ENCODE measurements around the gene DYRK1A. TPM values are rescaled to one million over a fixed set of nuclear protein-coding genes. Genes with fewer than 3 reads are reported as not detected.

DYRK1A gene
- total RNA-seq, 2 donors from 2014 or later, result 55.6 to 59.9 TPM

- Mint-ChIP-seq H3K36me3 (ENCODE audit: low read depth) (peaks cover 68% of the 10 kb centered on the region), H3K4me1 (peaks cover 37% of the 10 kb centered on the region), H3K27ac (peak overlapping the region; percentile 21), H3K9me3 (no peaks in the 10 kb centered on the region), H3K27me3 (no peaks in the 10 kb centered on the region), H3K4me3 (no peak overlapping the region)
- ATAC-seq (replicated peaks), result peak; percentile 42
Observed at GRCh38 chr21:37430184-37430821, 63.7 kb downstream of the DYRK1A start.

GRCh38 chr21:37431243-37431642 lies 64.7 kb downstream of the DYRK1A start:
- Mint-ChIP-seq H3K36me3 (ENCODE audit: low read depth) (peaks cover 59% of the 10 kb centered on the region), H3K4me1 (peaks cover 29% of the 10 kb centered on the region), H3K4me3 (no peak overlapping the region), H3K9me3 (no peaks in the 10 kb centered on the region), H3K27ac (peak overlapping the region; percentile 21), H3K27me3 (no peaks in the 10 kb centered on the region)
- no peak for ATAC-seq (replicated peaks)

- H3K27me3 Mint-ChIP-seq, result no peaks in the 10 kb centered on the region
- ATAC-seq (replicated peaks), result no peak
- peaks cover 33% of the 10 kb centered on the region for H3K4me1 Mint-ChIP-seq
- no peak overlapping the region for H3K4me3 Mint-ChIP-seq
- no peaks in the 10 kb centered on the region for H3K9me3 Mint-ChIP-seq
- H3K27ac Mint-ChIP-seq, result no peak overlapping the region
- H3K36me3 Mint-ChIP-seq (ENCODE audit: low read depth), result peaks cover 47% of the 10 kb centered on the region
Observed at GRCh38 chr21:37432710-37433455, 66.3 kb downstream of the DYRK1A start.

DNA sequence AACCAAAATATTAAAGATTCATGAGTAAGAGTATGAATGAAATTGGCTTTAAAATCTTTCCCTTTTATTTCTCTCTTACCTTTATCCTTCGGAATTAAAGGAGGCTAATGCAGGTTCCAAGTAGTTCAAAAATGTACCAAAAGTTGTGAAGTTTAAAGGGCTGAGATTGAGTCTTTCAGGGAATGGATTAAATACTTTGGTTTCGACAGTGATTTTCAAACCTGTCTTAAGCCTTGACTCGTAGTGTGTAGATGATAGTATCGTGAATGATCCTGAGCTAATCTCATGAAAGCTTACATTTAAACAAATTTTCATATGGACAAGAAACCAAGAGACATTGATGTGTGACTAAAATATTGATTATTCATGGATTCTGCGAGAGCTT lies 66.9 kb downstream of the DYRK1A start:
- Mint-ChIP-seq H3K36me3 (ENCODE audit: low read depth) (peaks cover 42% of the 10 kb centered on the region), H3K4me1 (peaks cover 39% of the 10 kb centered on the region), H3K27me3 (no peaks in the 10 kb centered on the region), H3K4me3 (no peak overlapping the region), H3K9me3 (no peaks in the 10 kb centered on the region), H3K27ac (peak overlapping the region; percentile 26)
- ATAC-seq (replicated peaks), result no peak

DNA sequence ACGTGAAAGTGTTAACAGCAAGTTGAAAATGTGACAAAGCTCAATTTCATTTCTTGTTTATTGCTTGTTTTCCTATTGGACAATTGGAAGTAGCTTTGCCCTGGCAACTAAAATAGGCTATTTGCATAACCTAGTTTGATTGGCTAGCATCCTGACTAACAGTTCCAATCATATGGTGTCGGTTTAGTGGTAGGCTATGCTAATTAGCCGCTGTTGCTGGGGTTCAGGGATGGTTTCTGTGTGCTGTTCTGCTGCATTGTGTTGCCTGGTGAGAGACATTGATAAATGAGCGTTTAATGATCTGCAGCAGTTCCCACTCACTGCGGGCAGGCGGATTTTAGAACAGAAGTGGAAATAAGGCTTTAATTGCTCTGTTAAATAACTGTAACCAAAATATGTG lies 68.5 kb downstream of the DYRK1A start:
- Mint-ChIP-seq H3K27me3 (no peaks in the 10 kb centered on the region), H3K4me1 (peaks cover 43% of the 10 kb centered on the region), H3K27ac (no peak overlapping the region), H3K9me3 (no peaks in the 10 kb centered on the region), H3K4me3 (no peak overlapping the region), H3K36me3 (ENCODE audit: low read depth) (peaks cover 28% of the 10 kb centered on the region)
- ATAC-seq (replicated peaks), result peak; percentile 94

GRCh38 chr21:37435711-37436110 lies 69.1 kb downstream of the DYRK1A start:
- Mint-ChIP-seq H3K27me3 (no peaks in the 10 kb centered on the region), H3K9me3 (no peaks in the 10 kb centered on the region), H3K4me1 (peaks cover 40% of the 10 kb centered on the region), H3K4me3 (no peak overlapping the region), H3K27ac (no peak overlapping the region), H3K36me3 (ENCODE audit: low read depth) (peaks cover 22% of the 10 kb centered on the region)
- ATAC-seq (replicated peaks), result no peak

GRCh38 chr21:37436174-37436573 lies 69.6 kb downstream of the DYRK1A start:
- H3K36me3 Mint-ChIP-seq (ENCODE audit: low read depth), result peaks cover 17% of the 10 kb centered on the region
- no peak overlapping the region for H3K27ac Mint-ChIP-seq
- ATAC-seq (replicated peaks), result no peak
- no peaks in the 10 kb centered on the region for H3K27me3 Mint-ChIP-seq
- H3K9me3 Mint-ChIP-seq, result no peaks in the 10 kb centered on the region
- no peak overlapping the region for H3K4me3 Mint-ChIP-seq
- peaks cover 40% of the 10 kb centered on the region for H3K4me1 Mint-ChIP-seq

DNA sequence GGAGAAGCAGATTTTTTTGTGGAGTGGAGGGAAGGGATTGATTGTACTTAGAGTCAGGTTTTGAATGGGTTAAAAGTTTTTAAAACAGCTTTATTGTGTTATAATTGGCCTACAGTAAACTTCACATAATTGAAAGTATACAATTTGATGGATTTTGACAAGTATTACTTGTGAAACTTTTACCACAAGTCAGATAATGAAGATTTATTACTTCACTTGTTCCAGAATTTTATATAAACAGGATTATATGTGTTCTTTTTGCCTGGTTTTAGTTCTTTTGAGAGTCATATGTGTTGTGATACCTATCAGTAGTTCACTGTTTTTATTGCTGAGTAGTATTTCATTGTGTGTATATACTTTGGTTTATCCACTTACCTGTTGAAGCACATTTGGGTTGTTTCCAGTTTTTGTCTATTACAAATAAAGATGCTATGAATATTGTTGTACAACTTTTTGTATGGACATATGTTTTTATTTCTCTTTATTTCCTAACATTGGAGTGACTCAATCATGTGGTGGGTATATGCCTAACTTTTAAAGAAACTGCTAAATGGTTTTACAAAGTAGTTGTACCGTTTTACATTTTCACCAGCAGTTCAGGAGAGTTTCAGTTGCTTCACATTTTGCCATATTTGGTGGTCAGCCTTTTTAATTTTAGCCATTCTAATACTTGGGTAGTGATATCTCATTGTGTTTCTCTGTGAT lies 71.0 kb downstream of the DYRK1A start:
- no peak for ATAC-seq (replicated peaks)
- H3K4me3 Mint-ChIP-seq, result peak overlapping the region; percentile 0
- H3K9me3 Mint-ChIP-seq, result no peaks in the 10 kb centered on the region
- peaks cover 49% of the 10 kb centered on the region for H3K4me1 Mint-ChIP-seq
- H3K27me3 Mint-ChIP-seq, result no peaks in the 10 kb centered on the region
- H3K27ac Mint-ChIP-seq, result no peak overlapping the region
- H3K36me3 Mint-ChIP-seq (ENCODE audit: low read depth), result peaks cover 13% of the 10 kb centered on the region

DNA sequence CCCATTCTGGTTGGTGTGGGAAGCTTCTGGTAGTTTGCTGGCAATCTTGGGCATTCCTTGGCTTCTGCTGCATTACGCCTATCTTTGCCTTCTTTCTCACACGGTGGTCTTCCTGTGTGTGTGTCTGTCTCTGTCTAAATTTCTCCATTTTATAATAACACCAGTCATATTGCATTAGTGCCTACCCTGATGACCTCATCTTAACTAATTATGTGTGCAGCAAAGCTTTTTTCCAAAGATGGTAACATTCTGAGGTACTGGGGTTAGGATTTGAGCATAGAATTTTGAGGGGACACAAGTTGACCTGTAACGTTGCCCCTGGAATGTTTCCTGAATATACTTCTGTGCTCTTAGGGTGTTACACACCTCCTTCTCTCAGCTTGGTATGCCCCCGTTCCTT lies 77.1 kb downstream of the DYRK1A start:
- Mint-ChIP-seq H3K4me3 (no peak overlapping the region), H3K4me1 (peaks cover 54% of the 10 kb centered on the region), H3K9me3 (no peaks in the 10 kb centered on the region), H3K27ac (no peak overlapping the region), H3K27me3 (no peaks in the 10 kb centered on the region), H3K36me3 (ENCODE audit: low read depth) (peaks cover 20% of the 10 kb centered on the region)
- no peak for ATAC-seq (replicated peaks)

GRCh38 chr21:37445228-37445627 lies 78.7 kb downstream of the DYRK1A start:
- Mint-ChIP-seq H3K4me1 (peaks cover 46% of the 10 kb centered on the region), H3K27ac (no peak overlapping the region)

GRCh38 chr21:37446552-37446951 lies 80.0 kb downstream of the DYRK1A start:
- peaks cover 41% of the 10 kb centered on the region for H3K4me1 Mint-ChIP-seq
- H3K27ac Mint-ChIP-seq, result no peak overlapping the region
- H3K9me3 Mint-ChIP-seq, result no peaks in the 10 kb centered on the region
- no peaks in the 10 kb centered on the region for H3K27me3 Mint-ChIP-seq
- ATAC-seq (replicated peaks), result no peak
- H3K36me3 Mint-ChIP-seq (ENCODE audit: low read depth), result peaks cover 35% of the 10 kb centered on the region
- H3K4me3 Mint-ChIP-seq, result no peak overlapping the region

More at GRCh38 chr21:37445228-37445627, 78.7 kb downstream of the DYRK1A start:
- H3K27me3 Mint-ChIP-seq, result no peaks in the 10 kb centered on the region
- H3K4me3 Mint-ChIP-seq, result no peak overlapping the region
- H3K9me3 Mint-ChIP-seq, result no peaks in the 10 kb centered on the region
- peaks cover 33% of the 10 kb centered on the region for H3K36me3 Mint-ChIP-seq (ENCODE audit: low read depth)
- no peak for ATAC-seq (replicated peaks)

- peaks cover 42% of the 10 kb centered on the region for H3K4me1 Mint-ChIP-seq
- ATAC-seq (replicated peaks), result no peak
- H3K27ac Mint-ChIP-seq, result no peak overlapping the region
Observed at GRCh38 chr21:37447288-37447936, 80.8 kb downstream of the DYRK1A start.

GRCh38 chr21:37449302-37449937 lies 82.8 kb downstream of the DYRK1A start:
- peak overlapping the region; percentile 56 for H3K27ac Mint-ChIP-seq
- H3K36me3 Mint-ChIP-seq (ENCODE audit: low read depth), result peaks cover 20% of the 10 kb centered on the region
- no peak for ATAC-seq (replicated peaks)
- H3K4me3 Mint-ChIP-seq, result no peak overlapping the region
- H3K27me3 Mint-ChIP-seq, result no peaks in the 10 kb centered on the region
- H3K9me3 Mint-ChIP-seq, result no peaks in the 10 kb centered on the region
- H3K4me1 Mint-ChIP-seq, result peaks cover 31% of the 10 kb centered on the region

More at GRCh38 chr21:37447288-37447936, 80.8 kb downstream of the DYRK1A start:
- Mint-ChIP-seq H3K4me3 (no peak overlapping the region), H3K36me3 (ENCODE audit: low read depth) (peaks cover 31% of the 10 kb centered on the region), H3K9me3 (no peaks in the 10 kb centered on the region), H3K27me3 (no peaks in the 10 kb centered on the region)

GRCh38 chr21:37450445-37450941 lies 83.9 kb downstream of the DYRK1A start:
- Mint-ChIP-seq H3K36me3 (ENCODE audit: low read depth) (peaks cover 16% of the 10 kb centered on the region), H3K27ac (peak overlapping the region; percentile 56), H3K4me1 (peaks cover 30% of the 10 kb centered on the region), H3K27me3 (no peaks in the 10 kb centered on the region), H3K9me3 (no peaks in the 10 kb centered on the region), H3K4me3 (no peak overlapping the region)
- ATAC-seq (replicated peaks), result peak; percentile 71

All from activated T-helper 17 cell treated with anti-CD3 and anti-CD28 coated beads, Interleukin-2, amount 50 U/mL, for 72 hours (primary cell).